ENCODE results near the gene DMXL1.

The DMXL1 gene

GRCh38 chr5:119191944-119192343 is 121.1 kb downstream of the DMXL1 start:
- TF ChIP-seq CTCF (IDR thresholded peaks at IDR 0.05; ENCODE audit: low read depth, low read length, missing control alignments): no peak
- DNase-seq (ENCODE audit: extremely low read depth, low read depth): no peak
- no peak overlapping the region for H3K4me3 ChIP-seq (replicated peaks; ENCODE audit: low read depth, low read length)

DNA sequence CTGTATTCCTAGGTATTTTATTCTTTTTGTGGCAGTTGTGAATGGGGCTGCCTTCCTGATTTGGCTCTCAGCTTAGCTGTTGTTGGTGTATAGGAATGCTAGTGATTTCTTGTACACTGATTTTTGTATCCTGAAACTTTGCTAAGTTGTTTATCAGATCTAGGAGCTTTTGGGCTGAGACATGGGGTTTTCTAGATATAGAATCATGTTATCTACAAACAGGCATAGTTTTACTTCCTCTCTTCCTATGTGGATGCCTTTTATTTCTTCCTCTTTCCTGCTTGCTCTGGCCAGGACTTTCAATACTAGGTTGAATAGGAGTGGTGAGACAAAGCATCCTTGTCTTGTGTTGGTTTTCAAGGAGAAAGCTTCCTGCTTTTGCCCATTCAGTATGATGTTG is 129.9 kb downstream of the DMXL1 start:
- TF ChIP-seq CTCF (IDR thresholded peaks at IDR 0.05; ENCODE audit: low read depth, low read length, missing control alignments): no peak
- no peak for DNase-seq (ENCODE audit: extremely low read depth, low read depth)
- no peak overlapping the region for H3K4me3 ChIP-seq (replicated peaks; ENCODE audit: low read depth, low read length)

DNA sequence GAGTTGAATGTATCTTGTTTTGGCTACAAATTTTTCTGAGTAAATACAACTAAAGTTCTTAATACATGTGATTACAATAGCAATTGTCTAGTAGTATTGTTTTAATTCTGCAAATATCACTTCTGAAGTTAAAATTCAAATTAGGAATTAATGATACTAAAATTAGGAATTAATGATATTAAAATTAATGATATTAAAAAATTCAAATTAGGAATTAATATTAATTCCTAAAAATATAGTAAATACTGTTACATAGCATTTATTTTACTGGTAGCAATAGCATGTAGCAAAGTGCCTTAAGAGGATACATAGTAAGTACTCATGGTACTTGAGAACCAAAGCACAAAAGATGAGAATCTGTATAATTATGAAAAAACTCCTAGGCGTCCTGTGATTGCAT is 136.2 kb downstream of the DMXL1 start:
- TF ChIP-seq CTCF (IDR thresholded peaks at IDR 0.05; ENCODE audit: low read depth, low read length, missing control alignments): no peak
- no peak for DNase-seq (ENCODE audit: extremely low read depth, low read depth)
- H3K4me3 ChIP-seq (replicated peaks; ENCODE audit: low read depth, low read length): no peak overlapping the region

DNA sequence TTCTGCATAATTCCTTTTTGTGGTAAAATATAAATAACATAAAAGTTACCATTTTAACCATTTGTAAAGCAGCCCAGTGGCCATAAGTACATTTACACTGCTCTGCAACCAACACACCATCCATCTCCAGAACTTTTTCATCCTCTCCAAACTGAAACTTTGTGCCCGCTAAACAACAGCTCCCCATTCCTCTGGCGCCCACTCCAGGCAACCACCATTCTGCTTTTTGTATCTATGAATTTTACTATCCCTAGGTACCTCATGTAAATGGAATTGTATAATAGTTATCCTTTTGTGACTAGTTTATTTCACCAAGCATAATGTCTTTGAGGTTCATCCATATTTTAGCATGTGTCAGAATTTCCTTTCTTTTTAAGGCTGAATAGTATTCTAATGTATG is 141.1 kb downstream of the DMXL1 start:
- no peak for DNase-seq (ENCODE audit: extremely low read depth, low read depth)
- no peak overlapping the region for H3K4me3 ChIP-seq (replicated peaks; ENCODE audit: low read depth, low read length)
- no peak for TF ChIP-seq CTCF (IDR thresholded peaks at IDR 0.05; ENCODE audit: low read depth, low read length, missing control alignments)

- no peak for TF ChIP-seq CTCF (IDR thresholded peaks at IDR 0.05; ENCODE audit: low read depth, low read length, missing control alignments)
- no peak overlapping the region for H3K4me3 ChIP-seq (replicated peaks; ENCODE audit: low read depth, low read length)
- DNase-seq (ENCODE audit: extremely low read depth, low read depth): no peak
Measured at GRCh38 chr5:119212676-119213075, 141.8 kb downstream of the DMXL1 start.

DNA sequence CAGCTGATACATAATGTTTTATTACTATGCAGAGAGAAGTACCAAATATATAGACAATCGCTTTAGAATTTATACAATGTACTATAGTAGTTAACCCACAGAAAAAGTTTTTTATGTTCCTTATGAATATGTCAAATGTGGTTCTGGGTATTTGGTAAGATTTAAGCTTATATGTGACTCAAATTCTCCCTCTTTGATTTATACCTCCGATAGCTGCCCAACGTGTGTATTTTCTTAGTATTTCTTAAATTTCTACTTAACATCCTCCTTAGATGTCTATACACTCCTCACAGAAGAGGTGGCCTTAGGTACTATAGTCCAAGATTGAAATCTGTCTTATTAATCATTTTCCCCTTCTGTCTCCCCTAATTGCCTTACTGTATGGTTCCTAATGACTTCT is 146.3 kb downstream of the DMXL1 start:
- H3K4me3 ChIP-seq (replicated peaks; ENCODE audit: low read depth, low read length): no peak overlapping the region
- DNase-seq (ENCODE audit: extremely low read depth, low read depth): no peak
- no peak for TF ChIP-seq CTCF (IDR thresholded peaks at IDR 0.05; ENCODE audit: low read depth, low read length, missing control alignments)
